H1 (cell line): ENCODE data around the gene AFF4.

Experiments
- PHF8 ChIP-seq: fragments of 200-600 bp; sonication (generic); conservative IDR thresholded peaks from 2 replicates; pipeline ENCODE4 v1.7.1; 2012; ENCODE audit warnings: low read depth, mild to moderate bottlenecking, inconsistent platforms, low read length, moderate library complexity
- TF ChIP-seq, protein P1 (sequence below), 3 experiments: IDR thresholded peaks; 1 replicate in 2 of 3; 2 replicates in 1 of 3; pipeline versions ENCODE4 v1.5.1 to v1.6.1; 2011; ENCODE audit warnings: low read length in 3 of 3, mild to moderate bottlenecking in 3 of 3, inconsistent platforms in 2 of 3, low read depth in 1 of 3, moderate library complexity in 1 of 3; ENCODE audit not compliant: insufficient read depth in 1 of 3; ENCODE audit errors: control extremely low read depth in 1 of 3

DNA sequence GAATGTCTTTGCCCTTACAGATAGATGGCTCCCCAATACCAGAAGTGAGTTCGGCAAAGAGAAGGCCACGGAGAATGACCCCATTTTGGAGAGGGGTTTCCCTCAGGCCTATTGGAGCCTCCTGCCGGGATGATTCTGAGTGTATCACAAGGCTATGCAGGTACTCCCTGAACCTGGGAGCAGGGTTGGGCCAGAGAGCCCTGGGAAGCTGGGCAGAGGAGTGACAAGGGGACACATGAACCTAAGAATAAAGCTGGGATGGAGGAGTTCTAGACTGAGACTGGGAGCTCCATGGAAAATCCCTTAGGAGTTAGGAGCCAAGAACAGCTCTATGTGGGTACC is 89.5 kb downstream of the AFF4 start:
- TF ChIP-seq, protein P1, sequence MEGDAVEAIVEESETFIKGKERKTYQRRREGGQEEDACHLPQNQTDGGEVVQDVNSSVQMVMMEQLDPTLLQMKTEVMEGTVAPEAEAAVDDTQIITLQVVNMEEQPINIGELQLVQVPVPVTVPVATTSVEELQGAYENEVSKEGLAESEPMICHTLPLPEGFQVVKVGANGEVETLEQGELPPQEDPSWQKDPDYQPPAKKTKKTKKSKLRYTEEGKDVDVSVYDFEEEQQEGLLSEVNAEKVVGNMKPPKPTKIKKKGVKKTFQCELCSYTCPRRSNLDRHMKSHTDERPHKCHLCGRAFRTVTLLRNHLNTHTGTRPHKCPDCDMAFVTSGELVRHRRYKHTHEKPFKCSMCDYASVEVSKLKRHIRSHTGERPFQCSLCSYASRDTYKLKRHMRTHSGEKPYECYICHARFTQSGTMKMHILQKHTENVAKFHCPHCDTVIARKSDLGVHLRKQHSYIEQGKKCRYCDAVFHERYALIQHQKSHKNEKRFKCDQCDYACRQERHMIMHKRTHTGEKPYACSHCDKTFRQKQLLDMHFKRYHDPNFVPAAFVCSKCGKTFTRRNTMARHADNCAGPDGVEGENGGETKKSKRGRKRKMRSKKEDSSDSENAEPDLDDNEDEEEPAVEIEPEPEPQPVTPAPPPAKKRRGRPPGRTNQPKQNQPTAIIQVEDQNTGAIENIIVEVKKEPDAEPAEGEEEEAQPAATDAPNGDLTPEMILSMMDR (IDR thresholded peaks at IDR 0.05; ENCODE audit: control extremely low read depth in 1 of 3, insufficient read depth in 1 of 3, low read depth in 1 of 3, low read length in 3 of 3): no peak
- no peak for TF ChIP-seq PHF8
